Activated naive CD8-positive, alpha-beta T cell treated with anti-CD3 and anti-CD28 coated beads, Interleukin-2, amount 10 ng/mL, durations not matched to agents 7 days and 5 days (primary cell): Measurements from ENCODE around the gene SPG11. TPM values are rescaled to one million over a fixed set of nuclear protein-coding genes. Genes with fewer than 3 reads are reported as not detected.
"Not testable (repeated sequence)": the region's sequence is repeated elsewhere in the genome, so short reads cannot be mapped to it uniquely, and the experiment has no call there.

Experiments used
- ATAC-seq: fragments of 150-1000 bp; cut with Tn5 transposase; one replicate; pipeline ENCODE4 v1.10.0; 2021; ENCODE audit warnings: low read depth, moderate library complexity
- POLR2A ChIA-PET: fragments of 350-600 bp; sonication (Branson Sonifier 250); formaldehyde crosslinking; loops from one replicate; lab custom pipeline; 2021; ENCODE audit warnings: antibody characterized with exemption; lab: Charles Lee
- DNase-seq: peaks from one replicate; pipeline ENCODE4 v3.0.0; 2021
- H3K27ac Mint-ChIP-seq: one replicate; pipeline ENCODE4 v1.8.0; 2022; ENCODE audit warnings: mild to moderate bottlenecking, mixed read lengths
- H3K27me3 Mint-ChIP-seq: one replicate; pipeline ENCODE4 v1.8.0; 2022; ENCODE audit warnings: mild to moderate bottlenecking, moderate library complexity, mixed read lengths
- H3K36me3 Mint-ChIP-seq: one replicate; pipeline ENCODE4 v1.8.0; 2021; ENCODE audit warnings: mild to moderate bottlenecking, mixed read lengths
- H3K4me1 Mint-ChIP-seq: one replicate; pipeline ENCODE4 v1.8.0; 2021; ENCODE audit warnings: mixed read lengths
- H3K4me3 Mint-ChIP-seq: one replicate; pipeline ENCODE4 v1.8.0; 2022; ENCODE audit warnings: mild to moderate bottlenecking, moderate library complexity, mixed read lengths
- H3K9me3 Mint-ChIP-seq: one replicate; pipeline ENCODE4 v1.8.0; 2021; ENCODE audit warnings: mixed read lengths
- total RNA-seq, 2 experiments: library from RNA; stranded (reverse); gene quantifications; one replicate each; pipeline ENCODE4 v1.2.3, GENCODE V29; 2021

The SPG11 gene
- total RNA-seq, 2 experiments from 2014 or later: 110 TPM

DNA sequence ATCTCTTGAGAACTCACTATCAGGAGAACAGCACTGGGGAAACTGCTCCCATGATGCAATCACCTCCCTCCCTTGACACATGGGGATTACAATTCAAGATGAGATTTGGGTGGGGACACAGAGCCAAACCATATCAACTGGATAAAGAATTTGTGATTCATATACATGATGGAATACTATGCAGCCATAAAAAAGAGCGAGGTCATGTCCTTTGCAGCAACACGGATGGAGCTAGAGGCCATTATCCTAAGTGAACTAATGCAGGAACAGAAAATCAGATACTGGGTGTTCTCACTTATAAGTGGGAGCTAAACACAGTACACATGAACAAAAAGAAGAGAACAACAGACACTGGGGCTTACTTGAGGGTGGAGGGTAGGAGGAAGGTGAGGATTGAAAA is 17.0 kb downstream of the SPG11 start:
- no peak for ATAC-seq
- Mint-ChIP-seq H3K4me1 (peaks cover 16% of the 10 kb centered on the region), H3K27ac (no peak overlapping the region)

DNA sequence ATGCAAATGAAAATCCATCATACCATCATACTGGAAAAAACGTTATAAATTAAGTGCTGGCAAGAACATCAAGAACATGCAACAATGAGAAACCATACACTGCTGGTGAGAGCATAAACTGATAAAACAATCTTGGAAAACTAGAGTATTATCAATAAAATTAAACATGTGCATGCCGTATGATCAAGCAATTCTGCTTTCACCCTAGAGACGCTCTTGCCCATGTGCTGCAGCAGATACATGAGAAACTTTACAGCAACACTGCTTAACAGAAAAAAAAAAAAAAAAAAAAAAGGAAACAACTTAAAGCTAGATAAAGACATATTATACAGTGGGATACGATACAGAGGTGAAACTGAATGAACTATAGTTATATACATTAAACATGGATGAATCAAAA is 21.8 kb downstream of the SPG11 start:
- Mint-ChIP-seq H3K9me3 (peaks cover 8% of the 10 kb centered on the region), H3K4me1 (peaks cover 16% of the 10 kb centered on the region), H3K36me3 (peaks cover 55% of the 10 kb centered on the region), H3K4me3 (no peak overlapping the region), H3K27me3 (no peaks in the 10 kb centered on the region), H3K27ac (no peak overlapping the region)
- POLR2A ChIA-PET: interaction anchor here (0.6 to 0.7 kb wide), 2 partner anchors 11 to 19 kb away, joined by 3 read pairs; no protein-coding TSS in a partner anchor
- ATAC-seq (no peak), DNase-seq (no peak)

More for the DNA sequence above, 17.0 kb downstream of the SPG11 start:
- Mint-ChIP-seq H3K4me3 (no peak overlapping the region), H3K27me3 (no peaks in the 10 kb centered on the region), H3K36me3 (peaks cover 59% of the 10 kb centered on the region), H3K9me3 (peaks cover 8% of the 10 kb centered on the region)
- no peak for DNase-seq
- POLR2A ChIA-PET: no interaction called here

DNA sequence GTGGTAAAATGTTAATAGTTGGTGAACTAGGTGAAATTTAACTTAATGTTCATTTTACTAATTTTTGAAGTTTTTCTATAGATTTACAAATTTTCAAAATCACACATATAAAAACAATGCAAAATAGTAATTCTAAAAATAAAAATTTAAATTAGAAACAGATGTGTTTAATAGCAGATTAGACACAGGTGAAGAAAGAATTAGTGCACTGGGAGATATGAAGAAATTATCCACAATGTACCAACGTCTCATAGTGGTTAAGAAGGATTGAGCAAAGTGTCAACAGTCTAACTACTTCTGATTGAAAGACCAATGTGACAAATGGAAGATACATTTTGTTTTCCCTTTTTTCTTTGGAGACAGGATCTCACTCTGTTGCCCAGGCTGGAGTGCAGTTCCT is 26.5 kb downstream of the SPG11 start:
- Mint-ChIP-seq H3K27me3 (no peaks in the 10 kb centered on the region), H3K27ac (no peak overlapping the region), H3K9me3 (peaks cover 4% of the 10 kb centered on the region), H3K4me1 (peaks cover 4% of the 10 kb centered on the region), H3K36me3 (peaks cover 50% of the 10 kb centered on the region), H3K4me3 (no peak overlapping the region)
- ATAC-seq: no peak
- POLR2A ChIA-PET: no interaction called here
- no peak for DNase-seq

DNA sequence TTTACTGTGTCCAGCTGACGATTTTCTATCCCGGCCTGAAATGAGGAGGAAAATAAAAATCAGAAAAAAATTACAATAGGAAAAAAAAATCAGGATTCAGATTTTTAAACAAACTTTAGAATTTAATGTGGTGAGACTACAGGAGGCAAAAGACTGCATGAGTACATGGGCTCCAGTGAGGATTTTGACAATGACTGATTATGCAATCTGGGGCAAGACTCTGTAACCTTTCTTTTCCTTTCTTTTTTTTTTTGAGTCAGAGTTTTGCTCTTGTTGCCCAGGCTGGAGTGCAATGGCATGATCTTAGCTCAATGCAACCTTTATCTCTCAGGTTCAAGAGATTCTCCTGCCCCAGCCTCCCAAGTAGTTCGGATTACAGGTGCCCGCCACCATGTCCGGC is 29.9 kb downstream of the SPG11 start:
- DNase-seq (no peak), ATAC-seq (no peak)
- Mint-ChIP-seq H3K4me1 (peaks cover 2% of the 10 kb centered on the region), H3K36me3 (peaks cover 53% of the 10 kb centered on the region), H3K27me3 (no peaks in the 10 kb centered on the region), H3K4me3 (no peak overlapping the region), H3K9me3 (peaks cover 3% of the 10 kb centered on the region), H3K27ac (no peak overlapping the region)
- POLR2A ChIA-PET: interaction anchor here (0.5 to 1.3 kb wide), 2 partner anchors 103 to 144 kb away, joined by 3 to 4 read pairs; partner anchors contain the start of gene TRIM69

DNA sequence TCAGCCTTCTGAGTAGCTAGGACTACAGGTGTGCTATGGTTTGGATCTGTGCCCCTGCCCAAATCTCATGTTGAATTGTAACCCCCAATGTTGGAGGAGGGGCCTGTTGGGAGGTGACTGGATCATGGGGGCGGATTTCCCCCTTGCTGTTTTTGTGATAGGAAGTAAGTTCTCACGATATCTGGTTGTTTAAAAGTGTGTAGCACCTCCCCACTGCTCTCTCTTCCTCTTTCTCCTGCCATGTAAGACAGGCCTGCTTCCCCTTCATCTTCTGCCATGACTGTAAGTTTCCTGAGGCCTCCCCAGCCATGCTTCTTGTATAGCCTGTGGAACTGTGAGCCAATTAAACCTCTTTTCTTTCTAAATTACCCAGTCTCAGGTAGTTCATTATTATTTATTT is 38.2 kb downstream of the SPG11 start:
- H3K9me3 Mint-ChIP-seq, ATAC-seq, DNase-seq, POLR2A ChIA-PET, H3K4me1 Mint-ChIP-seq, H3K4me3 Mint-ChIP-seq, H3K27me3 Mint-ChIP-seq, H3K27ac Mint-ChIP-seq: not testable (repeated sequence)
- peaks cover 38% of the 10 kb centered on the region for H3K36me3 Mint-ChIP-seq

DNA sequence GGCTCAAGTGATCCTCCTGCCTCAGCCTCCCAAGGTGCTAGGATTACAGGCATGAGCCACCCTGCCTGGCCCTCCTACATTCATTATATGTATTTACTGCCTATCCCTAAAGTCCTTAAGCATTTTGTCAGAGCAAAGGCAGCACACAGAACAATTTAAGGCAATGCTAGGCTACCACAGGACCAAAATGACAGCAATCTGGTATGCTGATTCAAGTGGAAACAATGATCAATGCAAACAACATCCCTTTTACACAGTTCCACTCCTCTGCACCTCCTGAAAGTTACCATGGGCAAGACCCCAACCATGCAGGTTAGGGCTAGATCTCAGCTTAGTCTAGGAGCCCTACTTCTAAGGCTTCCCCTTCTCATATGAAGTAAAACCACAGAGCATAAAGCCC is 40.3 kb downstream of the SPG11 start:
- H3K4me1 Mint-ChIP-seq: no peaks in the 10 kb centered on the region
- no peak for ATAC-seq
- no peak overlapping the region for H3K4me3 Mint-ChIP-seq
- no peaks in the 10 kb centered on the region for H3K27me3 Mint-ChIP-seq
- peaks cover 30% of the 10 kb centered on the region for H3K36me3 Mint-ChIP-seq
- H3K9me3 Mint-ChIP-seq: no peaks in the 10 kb centered on the region
- POLR2A ChIA-PET: no interaction called here
- no peak for DNase-seq
- H3K27ac Mint-ChIP-seq: no peak overlapping the region

DNA sequence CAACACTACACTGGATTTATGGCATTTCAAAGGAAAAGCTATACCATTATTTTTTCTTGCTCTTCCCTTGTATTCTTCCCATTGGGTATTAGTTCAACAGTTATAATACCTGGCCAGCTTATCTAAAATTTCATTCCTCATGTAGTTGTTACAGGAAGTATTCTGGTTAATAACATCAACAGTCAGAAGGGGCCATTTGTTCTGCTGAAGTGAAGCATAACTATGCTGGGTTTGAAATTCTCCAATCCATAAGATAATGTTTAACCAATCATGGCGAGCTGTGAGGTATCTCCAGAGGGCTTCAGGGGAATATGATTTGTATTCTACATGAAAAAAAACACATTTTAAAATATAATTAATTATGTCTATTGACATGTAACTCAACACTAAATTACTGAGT is 43.4 kb downstream of the SPG11 start:
- Mint-ChIP-seq H3K27me3 (no peaks in the 10 kb centered on the region), H3K36me3 (peaks cover 31% of the 10 kb centered on the region), H3K9me3 (no peaks in the 10 kb centered on the region), H3K27ac (no peak overlapping the region), H3K4me1 (no peaks in the 10 kb centered on the region), H3K4me3 (no peak overlapping the region)
- ATAC-seq: no peak
- DNase-seq: no peak
- POLR2A ChIA-PET: no interaction called here

DNA sequence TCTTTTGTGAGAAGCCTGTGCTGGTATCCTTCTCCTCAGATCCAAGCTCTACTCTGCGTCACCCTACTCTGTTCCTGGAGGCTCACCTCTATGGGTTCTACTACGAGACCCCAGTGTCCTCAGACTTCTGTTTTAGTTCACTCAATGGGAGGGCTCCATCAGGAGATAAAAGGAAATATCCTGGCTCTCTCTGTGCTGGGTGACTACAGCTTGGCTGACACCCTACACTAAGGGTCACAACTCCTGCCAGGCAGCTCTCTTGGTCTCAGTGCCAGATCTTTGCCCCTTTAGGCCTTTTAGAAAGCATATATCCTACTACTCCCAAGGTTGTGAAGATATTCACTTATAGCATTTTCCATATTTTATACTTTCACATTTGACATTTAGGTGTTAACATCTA is 46.5 kb downstream of the SPG11 start:
- DNase-seq: no peak

DNA sequence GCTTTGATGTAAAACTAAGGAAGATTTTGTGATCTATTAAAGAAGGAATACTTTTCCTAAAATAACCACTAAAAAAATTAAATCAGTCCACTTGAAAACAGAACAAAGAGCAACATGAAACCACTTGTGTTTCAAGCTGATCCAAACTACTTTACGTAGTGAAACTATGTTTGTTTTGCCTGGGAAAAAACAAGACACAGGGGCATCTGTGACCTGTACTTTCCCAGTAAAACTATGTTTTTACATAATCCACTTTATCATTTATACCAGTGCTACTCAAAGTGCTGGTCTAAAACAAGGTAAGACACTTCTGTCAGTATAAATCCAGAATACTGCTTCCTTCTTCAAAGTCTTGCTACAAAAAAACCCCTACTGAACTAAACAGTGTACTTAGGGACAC is 56.7 kb downstream of the SPG11 start:
- Mint-ChIP-seq H3K27me3 (no peaks in the 10 kb centered on the region), H3K9me3 (no peaks in the 10 kb centered on the region)

More for the DNA sequence above, 46.5 kb downstream of the SPG11 start:
- Mint-ChIP-seq H3K27me3 (no peaks in the 10 kb centered on the region), H3K4me3 (no peak overlapping the region), H3K36me3 (peaks cover 48% of the 10 kb centered on the region), H3K9me3 (no peaks in the 10 kb centered on the region), H3K27ac (no peak overlapping the region), H3K4me1 (no peaks in the 10 kb centered on the region)
- ATAC-seq: no peak
- POLR2A ChIA-PET: no interaction called here

DNA sequence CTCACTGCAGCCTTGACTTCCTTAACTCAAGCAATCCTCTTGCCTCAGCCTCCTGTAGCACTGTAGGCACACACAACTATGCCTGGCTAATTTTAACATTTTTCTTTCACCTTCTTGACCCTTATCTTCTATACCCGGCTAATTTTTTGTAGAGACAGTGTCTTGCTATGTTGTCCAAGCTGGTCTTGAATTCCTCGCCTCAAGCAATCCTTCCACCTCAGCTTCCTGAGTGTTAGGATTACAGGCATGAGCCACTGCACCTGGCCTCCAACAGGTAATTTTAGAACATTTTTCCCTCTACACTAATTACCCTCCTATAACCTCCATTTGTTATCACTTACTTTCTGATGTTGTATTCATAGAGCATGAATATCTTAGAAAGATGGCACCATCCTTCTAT is 60.3 kb downstream of the SPG11 start:
- peaks cover 35% of the 10 kb centered on the region for H3K36me3 Mint-ChIP-seq
- no peak overlapping the region for H3K4me3 Mint-ChIP-seq
- no peaks in the 10 kb centered on the region for H3K27me3 Mint-ChIP-seq
- H3K9me3 Mint-ChIP-seq: no peaks in the 10 kb centered on the region
- no peak overlapping the region for H3K27ac Mint-ChIP-seq
- ATAC-seq: no peak
- H3K4me1 Mint-ChIP-seq: peaks cover 9% of the 10 kb centered on the region
- DNase-seq: no peak
- POLR2A ChIA-PET: no interaction called here

More for the DNA sequence above, 56.7 kb downstream of the SPG11 start:
- no peak for DNase-seq
- POLR2A ChIA-PET: no interaction called here
- Mint-ChIP-seq H3K4me1 (no peaks in the 10 kb centered on the region), H3K4me3 (no peak overlapping the region), H3K36me3 (peaks cover 40% of the 10 kb centered on the region), H3K27ac (no peak overlapping the region)
- ATAC-seq: no peak

DNA sequence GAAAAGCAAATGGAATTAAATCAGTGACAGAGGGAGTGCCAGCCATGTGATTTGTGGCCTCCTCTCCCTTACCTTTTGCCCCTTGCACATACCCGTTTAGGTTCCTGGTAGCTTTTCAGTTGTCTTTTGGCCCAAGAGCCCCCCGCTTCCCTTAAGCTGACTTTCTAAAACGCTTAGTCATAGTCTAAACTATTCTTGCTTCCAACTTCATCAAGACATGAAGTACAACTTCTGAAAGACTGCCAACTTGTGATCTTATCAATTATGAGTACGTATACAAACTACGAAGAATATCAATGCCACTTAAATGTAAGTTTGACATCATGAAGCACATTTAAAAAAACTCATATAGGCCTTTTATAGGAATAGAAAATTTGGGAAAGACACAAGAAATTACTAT is 64.6 kb downstream of the SPG11 start:
- no peak for DNase-seq
- H3K4me3 Mint-ChIP-seq: no peak overlapping the region
- no peak for ATAC-seq
- H3K27ac Mint-ChIP-seq: peak overlapping the region; percentile 21
- no peaks in the 10 kb centered on the region for H3K27me3 Mint-ChIP-seq
- H3K9me3 Mint-ChIP-seq: no peaks in the 10 kb centered on the region
- POLR2A ChIA-PET: interaction anchor here (1.2 to 3.2 kb wide), 3 partner anchors 64 to 137 kb away, joined by 4 to 14 read pairs (median 8); partner anchors contain the start of genes B2M, PATL2, SPG11 and TRIM69
- H3K4me1 Mint-ChIP-seq: peaks cover 27% of the 10 kb centered on the region
- peaks cover 34% of the 10 kb centered on the region for H3K36me3 Mint-ChIP-seq

DNA sequence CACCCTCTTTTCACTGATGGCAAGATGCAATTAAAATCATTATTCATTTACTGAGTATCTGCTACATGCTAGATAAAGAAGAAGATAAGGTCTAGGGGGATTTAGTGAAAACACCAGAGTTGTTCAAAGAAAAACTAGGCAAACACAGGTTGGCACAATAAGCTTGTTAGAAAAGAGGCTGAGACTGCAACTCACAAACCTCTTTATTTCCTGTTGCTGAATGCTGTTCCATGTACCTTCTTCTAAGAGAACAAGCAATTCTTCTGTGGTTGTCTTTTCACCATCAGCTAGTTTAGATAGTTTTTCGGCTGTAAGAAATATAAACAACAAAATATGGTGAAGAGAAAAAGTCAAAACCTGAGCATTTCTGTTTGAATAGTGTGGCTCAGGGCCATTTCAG is 65.4 kb downstream of the SPG11 start:
- ATAC-seq: no peak
- H3K9me3 Mint-ChIP-seq: no peaks in the 10 kb centered on the region
- H3K4me1 Mint-ChIP-seq: peaks cover 30% of the 10 kb centered on the region
- POLR2A ChIA-PET: interaction anchor here (0.6 to 3.2 kb wide), 6 partner anchors 13 to 138 kb away, joined by 3 to 14 read pairs (median 4); partner anchors contain the start of genes SPG11 and TRIM69
- H3K36me3 Mint-ChIP-seq: peaks cover 33% of the 10 kb centered on the region
- H3K4me3 Mint-ChIP-seq: no peak overlapping the region
- no peak for DNase-seq
- H3K27ac Mint-ChIP-seq: peak overlapping the region; percentile 48
- no peaks in the 10 kb centered on the region for H3K27me3 Mint-ChIP-seq

DNA sequence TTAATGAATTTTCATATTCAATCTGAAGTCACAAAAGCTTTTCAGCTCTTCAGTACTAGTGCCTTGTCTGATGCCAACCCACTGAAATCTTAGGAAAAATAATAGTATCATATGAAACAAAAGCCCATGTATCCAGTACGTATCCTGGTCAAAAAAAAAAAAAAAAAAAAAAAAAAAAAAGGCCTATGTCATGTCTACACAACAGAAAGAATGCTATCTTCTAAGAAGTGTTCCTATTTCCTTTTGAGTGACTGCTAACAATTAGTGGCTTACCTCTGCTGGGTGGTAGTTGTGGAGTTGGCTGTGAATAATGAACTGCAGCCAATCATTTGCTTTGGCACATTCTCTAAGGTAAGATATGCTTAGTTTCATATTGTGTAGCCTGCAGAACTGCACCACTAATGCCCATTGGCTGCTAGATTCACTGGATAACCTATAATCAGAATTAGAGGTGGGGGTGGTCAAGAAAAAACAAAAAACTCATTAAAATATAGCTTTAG is 66.9 kb downstream of the SPG11 start:
- peak; percentile 46 for ATAC-seq
- no peak overlapping the region for H3K4me3 Mint-ChIP-seq
- H3K36me3 Mint-ChIP-seq: peaks cover 21% of the 10 kb centered on the region
- no peaks in the 10 kb centered on the region for H3K9me3 Mint-ChIP-seq
- POLR2A ChIA-PET: interaction anchor here (0.6 to 3.2 kb wide), 4 partner anchors 66 to 300 kb away, joined by 3 to 14 read pairs (median 4); partner anchors contain the start of genes SPG11 and TRIM69
- no peaks in the 10 kb centered on the region for H3K27me3 Mint-ChIP-seq
- DNase-seq: no peak
- peaks cover 30% of the 10 kb centered on the region for H3K4me1 Mint-ChIP-seq
- peak overlapping the region; percentile 58 for H3K27ac Mint-ChIP-seq
